Mesothelial cell of epicardium (in vitro differentiated cells): ENCODE measurements around the gene SRP9. TPM values are rescaled to one million over a fixed set of nuclear protein-coding genes. Genes with fewer than 3 reads are reported as not detected.

Experiments
- DNase-seq, 2 experiments: peaks; one replicate each; pipeline ENCODE4 v3.0.0; 2021; ENCODE audit warnings: low spot score in 2 of 2; ENCODE audit not compliant: unreplicated experiment in 2 of 2
- H3K27ac Mint-ChIP-seq: 2 replicates; pipeline ENCODE4 v1.8.0; 2021; ENCODE audit warnings: mixed read lengths
- H3K27me3 Mint-ChIP-seq: 2 replicates; pipeline ENCODE4 v1.8.0; 2021; ENCODE audit warnings: low read depth, mixed read lengths
- H3K36me3 Mint-ChIP-seq: 2 replicates; pipeline ENCODE4 v1.8.0; 2021; ENCODE audit warnings: mixed read lengths
- H3K4me1 Mint-ChIP-seq: 2 replicates; pipeline ENCODE4 v1.8.0; 2021; ENCODE audit warnings: mixed read lengths
- H3K4me3 Mint-ChIP-seq: 2 replicates; pipeline ENCODE4 v1.8.0; 2021; ENCODE audit warnings: mild to moderate bottlenecking, moderate library complexity, mixed read lengths
- H3K9me3 Mint-ChIP-seq: 2 replicates; pipeline ENCODE4 v1.8.0; 2021; ENCODE audit warnings: mixed read lengths
- total RNA-seq: library from RNA; stranded (reverse); gene quantifications from 3 replicates; pipeline ENCODE4 v1.2.1, GENCODE V29; 2021
- TF ChIP-seq, protein P1 (sequence below): fragments of 200-600 bp; sonication (generic); IDR thresholded peaks from one replicate; pipeline ENCODE4 v1.5.0; 2021; ENCODE audit warnings: antibody characterized with exemption; ENCODE audit not compliant: unreplicated experiment

SRP9 gene
- total RNA-seq, 1 donor from 2014 or later = 251 TPM

DNA sequence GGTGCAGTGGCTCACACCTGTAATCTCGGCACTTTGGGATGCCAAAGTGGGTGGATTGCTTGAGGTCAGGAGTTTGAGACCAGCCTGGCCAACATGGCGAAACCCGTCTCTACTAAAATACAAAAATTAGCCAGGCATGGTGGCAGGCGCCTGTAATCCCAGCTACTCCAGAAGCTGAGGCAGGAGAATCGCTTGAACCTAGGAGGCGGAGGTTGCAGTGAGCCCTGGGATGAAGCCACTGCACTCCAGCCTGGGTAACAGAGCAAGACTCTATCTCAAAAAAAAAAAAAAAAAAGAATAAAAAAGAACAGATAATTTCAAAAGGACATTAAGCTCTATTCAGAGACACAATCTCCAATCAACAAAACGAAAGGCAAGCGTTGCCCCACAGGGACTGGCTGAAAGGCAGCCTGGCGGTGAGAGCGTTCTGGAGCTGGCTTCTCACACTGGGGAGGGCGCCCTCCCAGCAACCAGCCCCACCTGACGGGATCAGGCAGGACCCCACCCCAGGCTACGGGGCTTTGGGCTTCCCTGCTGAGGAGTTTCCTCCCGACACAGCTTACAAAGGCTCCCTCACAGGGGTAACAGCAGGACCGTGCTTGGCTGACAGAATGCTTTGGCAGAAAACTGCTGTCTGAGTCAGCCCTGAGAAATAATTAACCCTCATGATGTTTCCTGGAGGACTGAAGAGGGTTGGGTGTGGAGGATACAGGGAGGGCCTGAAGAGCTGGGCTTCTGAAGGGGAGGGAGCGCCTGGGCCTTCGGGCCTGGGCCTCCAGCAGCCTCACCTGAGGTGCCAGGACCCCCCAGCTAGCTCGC, 31.1 kb upstream of the SRP9 start:
- H3K27me3 Mint-ChIP-seq = no peaks in the 10 kb centered on the region
- H3K36me3 Mint-ChIP-seq = no peaks in the 10 kb centered on the region
- DNase-seq = no peak
- H3K4me1 Mint-ChIP-seq = peaks cover 11% of the 10 kb centered on the region
- peak overlapping the region; percentile 79 for H3K27ac Mint-ChIP-seq
- no peaks in the 10 kb centered on the region for H3K9me3 Mint-ChIP-seq
- peak overlapping the region; percentile 22 for H3K4me3 Mint-ChIP-seq
- TF ChIP-seq, protein P1, sequence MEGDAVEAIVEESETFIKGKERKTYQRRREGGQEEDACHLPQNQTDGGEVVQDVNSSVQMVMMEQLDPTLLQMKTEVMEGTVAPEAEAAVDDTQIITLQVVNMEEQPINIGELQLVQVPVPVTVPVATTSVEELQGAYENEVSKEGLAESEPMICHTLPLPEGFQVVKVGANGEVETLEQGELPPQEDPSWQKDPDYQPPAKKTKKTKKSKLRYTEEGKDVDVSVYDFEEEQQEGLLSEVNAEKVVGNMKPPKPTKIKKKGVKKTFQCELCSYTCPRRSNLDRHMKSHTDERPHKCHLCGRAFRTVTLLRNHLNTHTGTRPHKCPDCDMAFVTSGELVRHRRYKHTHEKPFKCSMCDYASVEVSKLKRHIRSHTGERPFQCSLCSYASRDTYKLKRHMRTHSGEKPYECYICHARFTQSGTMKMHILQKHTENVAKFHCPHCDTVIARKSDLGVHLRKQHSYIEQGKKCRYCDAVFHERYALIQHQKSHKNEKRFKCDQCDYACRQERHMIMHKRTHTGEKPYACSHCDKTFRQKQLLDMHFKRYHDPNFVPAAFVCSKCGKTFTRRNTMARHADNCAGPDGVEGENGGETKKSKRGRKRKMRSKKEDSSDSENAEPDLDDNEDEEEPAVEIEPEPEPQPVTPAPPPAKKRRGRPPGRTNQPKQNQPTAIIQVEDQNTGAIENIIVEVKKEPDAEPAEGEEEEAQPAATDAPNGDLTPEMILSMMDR = no peak

DNA sequence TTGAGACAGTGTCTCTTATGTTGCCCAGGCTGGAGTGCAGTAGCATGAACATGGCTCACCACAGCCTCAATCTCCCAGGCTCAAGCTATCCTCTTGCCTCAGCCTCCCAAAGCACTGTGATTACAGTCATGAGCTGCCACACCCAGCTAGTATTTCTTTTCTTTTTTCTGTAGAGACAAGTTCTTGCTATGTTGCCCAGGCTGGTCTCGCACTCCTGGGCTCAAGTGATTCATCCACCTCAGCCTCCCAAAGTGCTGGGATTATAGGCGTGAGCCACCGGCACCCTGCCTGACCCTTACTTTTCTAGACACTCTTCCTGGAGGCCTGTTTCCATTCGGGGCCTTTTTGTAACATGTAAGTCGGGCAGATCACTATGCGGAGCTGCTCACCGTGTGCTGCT, 30.1 kb upstream of the SRP9 start:
- Mint-ChIP-seq H3K4me3 (no peak overlapping the region), H3K4me1 (peaks cover 17% of the 10 kb centered on the region), H3K36me3 (no peaks in the 10 kb centered on the region), H3K27me3 (no peaks in the 10 kb centered on the region), H3K9me3 (no peaks in the 10 kb centered on the region), H3K27ac (peak overlapping the region; percentile 77)
- TF ChIP-seq, protein P1 = no peak
- DNase-seq = no peak

DNA sequence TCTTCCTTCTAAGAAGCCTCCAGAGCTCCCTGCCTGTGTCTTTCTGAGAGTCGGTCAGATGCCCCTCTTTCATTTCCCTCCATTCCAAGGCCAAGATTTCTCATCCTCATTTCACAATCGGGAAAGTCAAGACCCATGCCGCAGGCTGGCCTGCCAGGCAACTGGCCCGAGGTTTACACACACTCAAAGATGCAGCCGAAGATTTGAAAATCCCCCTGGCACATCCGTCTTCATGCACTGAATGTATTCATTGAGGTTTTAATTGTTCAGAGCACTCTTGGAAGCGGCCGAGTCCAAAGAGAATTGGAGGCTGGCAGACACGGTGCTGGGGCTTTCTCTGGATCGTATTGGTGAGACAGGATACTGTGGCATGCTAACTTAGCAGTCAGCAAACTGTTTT, 29.1 kb upstream of the SRP9 start:
- no peaks in the 10 kb centered on the region for H3K27me3 Mint-ChIP-seq
- no peak overlapping the region for H3K27ac Mint-ChIP-seq
- H3K4me1 Mint-ChIP-seq = peaks cover 17% of the 10 kb centered on the region
- no peaks in the 10 kb centered on the region for H3K36me3 Mint-ChIP-seq
- DNase-seq = no peak
- no peaks in the 10 kb centered on the region for H3K9me3 Mint-ChIP-seq
- TF ChIP-seq, protein P1 = no peak
- H3K4me3 Mint-ChIP-seq = no peak overlapping the region

DNA sequence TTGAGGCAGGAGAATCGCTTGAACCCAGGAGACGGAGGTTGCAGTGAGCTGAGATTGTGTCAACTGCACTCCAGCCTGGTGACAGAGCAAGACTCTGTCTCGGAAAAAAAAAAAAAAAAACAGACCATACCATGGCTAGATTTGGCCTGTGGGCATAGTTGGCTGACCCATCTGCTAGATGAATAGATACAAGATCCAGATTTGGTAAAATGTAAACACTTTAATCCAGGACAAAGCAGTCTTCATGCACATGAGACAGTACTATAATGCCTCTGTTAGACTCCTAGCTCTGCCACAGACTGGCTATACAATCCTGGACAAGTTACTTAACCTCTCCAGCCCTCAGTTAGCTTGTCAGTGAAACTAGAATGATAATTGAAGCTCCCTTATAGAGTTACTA, 27.9 kb upstream of the SRP9 start:
- H3K4me1 Mint-ChIP-seq = peaks cover 20% of the 10 kb centered on the region

DNA sequence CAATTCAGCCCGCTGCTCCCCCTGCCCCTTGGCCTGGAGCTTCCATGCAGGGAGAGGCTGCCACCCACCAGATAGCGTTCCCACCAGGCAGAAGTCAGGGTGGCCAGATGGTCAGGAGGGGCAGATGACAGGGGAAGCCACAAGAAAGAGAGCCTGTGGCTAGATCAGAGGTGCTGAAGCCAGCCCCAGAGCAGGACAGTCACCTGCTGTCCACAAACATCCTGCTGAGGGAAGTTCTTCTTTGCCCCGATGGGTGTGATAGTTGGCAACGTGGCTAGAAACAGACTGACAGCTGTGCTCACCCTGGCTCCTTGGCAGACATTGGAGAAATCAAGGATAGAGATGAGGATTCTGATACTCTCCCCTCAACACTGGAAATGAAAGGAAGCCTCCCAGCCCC, 27.2 kb upstream of the SRP9 start:
- H3K9me3 Mint-ChIP-seq = no peaks in the 10 kb centered on the region

More for the DNA sequence above, 27.9 kb upstream of the SRP9 start:
- no peak for DNase-seq
- H3K36me3 Mint-ChIP-seq = no peaks in the 10 kb centered on the region
- no peak overlapping the region for H3K4me3 Mint-ChIP-seq
- TF ChIP-seq, protein P1 = no peak
- H3K27me3 Mint-ChIP-seq = no peaks in the 10 kb centered on the region
- no peaks in the 10 kb centered on the region for H3K9me3 Mint-ChIP-seq
- no peak overlapping the region for H3K27ac Mint-ChIP-seq

More for the DNA sequence above, 27.2 kb upstream of the SRP9 start:
- DNase-seq = no peak
- Mint-ChIP-seq H3K36me3 (no peaks in the 10 kb centered on the region), H3K4me1 (peaks cover 23% of the 10 kb centered on the region), H3K27ac (no peak overlapping the region), H3K27me3 (no peaks in the 10 kb centered on the region), H3K4me3 (no peak overlapping the region)
- TF ChIP-seq, protein P1 = no peak
